Stimulated activated CD8-positive, alpha-beta memory T cell treated with anti-CD3 and anti-CD28 coated beads, Interleukin-12 subunit alpha, Interleukin-12 subunit beta, amount 100 ng/mL, for 24 hours (primary cell): ENCODE data around the gene ATG4C.
"Not testable (repeated sequence)": the region's sequence is repeated elsewhere in the genome, so short reads cannot be mapped to it uniquely, and the experiment has no call there.

ENCODE experiments used
- DNase-seq: peaks from one replicate; pipeline ENCODE4 v3.0.0-alpha.2; 2020; ENCODE audit errors: extremely low read depth

Gene ATG4C

DNA sequence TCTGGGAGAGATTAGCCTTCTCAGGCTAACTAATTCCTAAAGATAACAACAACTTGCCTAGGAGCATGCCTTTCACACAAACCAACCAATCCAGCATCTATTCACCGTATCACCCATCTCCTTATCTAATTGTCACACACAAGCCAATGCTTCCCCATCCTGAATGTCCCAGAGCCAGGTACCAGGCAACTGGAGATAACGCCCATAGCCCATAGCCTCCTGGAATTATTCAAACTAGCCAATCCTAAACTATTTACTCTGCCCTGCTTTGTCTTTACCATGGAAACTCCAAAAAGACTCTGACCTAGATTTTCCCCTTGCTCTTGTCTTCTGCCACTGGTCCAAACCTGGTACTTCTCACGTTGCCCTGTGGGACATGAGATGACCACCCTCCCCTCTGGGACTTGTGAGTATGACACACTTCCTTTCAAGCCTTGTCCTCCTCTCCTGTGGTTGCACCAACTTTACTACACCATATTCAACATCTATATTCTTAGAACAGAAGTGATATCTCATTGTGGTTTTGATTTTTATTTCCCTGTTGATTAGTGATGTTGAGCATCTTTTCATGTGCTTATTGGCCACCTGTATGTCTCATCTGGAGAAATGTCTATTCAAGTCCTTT, 8.8 kb upstream of the ATG4C start:
- no peak for DNase-seq

- DNase-seq = no peak
Observed at GRCh38 chr1:62778208-62778607, 5.7 kb upstream of the ATG4C start.

GRCh38 chr1:62781841-62782543, 1.9 kb upstream of the ATG4C start:
- DNase-seq = no peak

DNA sequence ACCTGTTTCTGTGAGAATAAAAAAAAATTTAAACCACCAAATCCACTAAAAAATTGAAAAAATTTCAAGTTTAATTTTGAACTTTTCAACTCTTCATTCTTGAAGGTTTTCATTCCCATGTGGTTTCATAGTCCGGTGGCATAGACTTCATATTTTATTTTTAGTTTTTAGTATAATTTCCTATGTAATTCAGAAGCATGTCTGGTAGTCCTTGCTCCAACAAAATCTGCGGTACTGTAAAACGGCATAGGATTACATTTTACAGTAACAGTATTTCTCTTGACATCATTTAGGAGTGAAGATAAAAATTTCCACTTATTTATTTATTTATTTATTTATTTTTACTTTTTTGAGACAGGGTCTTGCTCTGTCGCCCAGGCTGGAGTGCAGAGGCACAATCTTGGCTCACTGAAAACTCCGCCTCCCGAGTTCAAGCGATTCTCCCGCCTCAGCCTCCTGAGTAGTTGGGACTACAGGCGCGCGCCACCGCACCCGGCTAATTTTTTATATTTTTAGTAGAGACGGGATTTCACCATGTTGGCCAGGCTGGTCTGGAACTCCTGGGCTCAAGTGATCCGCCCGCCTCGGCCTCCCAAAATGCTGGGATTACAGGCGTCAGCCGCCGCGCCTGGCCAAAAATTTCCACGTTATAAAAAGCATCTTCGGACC, 1.3 kb upstream of the ATG4C start:
- not testable (repeated sequence) for DNase-seq

GRCh38 chr1:62784509-62785365, 805 bp downstream of the ATG4C start:
- no peak for DNase-seq

- no peak for DNase-seq
Observed at GRCh38 chr1:62790716-62791115, 6.8 kb downstream of the ATG4C start.

GRCh38 chr1:62794053-62794452, 10.1 kb downstream of the ATG4C start:
- DNase-seq = no peak

GRCh38 chr1:62796221-62796620, 12.3 kb downstream of the ATG4C start:
- DNase-seq = no peak

DNA sequence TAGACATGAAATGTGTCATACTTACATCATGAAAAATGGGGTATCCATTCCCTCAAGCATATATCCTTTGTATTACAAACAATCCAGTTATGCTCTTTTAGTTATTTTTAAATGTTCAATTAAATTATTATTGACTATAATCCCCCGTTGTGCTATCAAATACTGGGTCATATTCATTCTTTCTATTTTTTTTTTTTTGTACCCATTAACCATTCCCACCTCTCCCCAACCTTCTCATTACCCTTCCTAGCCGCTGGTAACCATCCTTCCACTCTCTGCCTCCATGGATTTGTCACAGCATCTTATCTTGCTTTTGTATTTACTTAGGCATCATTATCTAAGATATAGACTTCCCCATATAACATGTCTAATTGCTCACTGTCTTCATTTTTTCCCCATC, 15.8 kb downstream of the ATG4C start:
- DNase-seq = no peak

- DNase-seq = no peak
Observed at GRCh38 chr1:62800281-62800680, 16.3 kb downstream of the ATG4C start.

DNA sequence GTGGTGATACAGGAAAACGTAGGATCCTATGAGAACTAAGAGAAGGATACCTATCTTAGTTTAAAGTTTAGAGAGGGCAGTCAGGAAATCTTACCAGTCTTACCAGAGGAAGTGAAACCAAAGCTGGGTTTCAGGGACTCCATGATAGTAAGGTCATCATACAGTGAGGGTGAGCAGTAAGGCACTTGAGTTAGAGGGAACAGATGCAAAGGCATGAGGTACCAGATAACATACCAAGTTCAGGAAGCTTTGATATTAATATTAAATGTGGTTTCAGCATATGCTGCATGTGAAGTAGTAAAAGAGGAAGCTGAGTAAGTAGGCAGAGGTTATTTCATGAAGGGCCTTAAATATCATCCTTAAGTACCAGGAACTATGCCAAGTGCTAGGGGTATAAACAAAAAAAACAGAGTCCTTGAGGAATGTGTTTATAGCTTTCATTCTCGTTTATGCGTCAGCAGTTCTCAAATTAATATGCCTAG, 16.9 kb downstream of the ATG4C start:
- no peak for DNase-seq

DNA sequence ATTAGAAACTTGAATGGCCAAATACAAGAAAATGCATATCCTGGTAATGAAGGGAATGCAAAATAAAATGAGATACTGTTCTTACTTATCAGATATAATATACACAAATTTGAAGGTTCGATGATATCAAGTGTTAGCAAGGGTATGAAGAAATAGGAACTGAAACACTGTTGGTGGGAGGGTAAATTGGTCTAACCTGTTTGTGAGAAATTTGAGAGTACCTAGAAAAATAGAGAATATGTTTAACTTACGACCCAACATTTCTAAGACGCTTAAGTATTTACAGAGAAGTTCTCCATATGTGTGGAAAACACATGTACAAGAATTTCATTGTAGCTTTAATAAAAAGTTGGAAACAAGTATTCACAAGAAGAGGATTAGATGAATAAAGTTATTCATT, 25.9 kb downstream of the ATG4C start:
- no peak for DNase-seq

- DNase-seq = no peak
Observed at GRCh38 chr1:62810420-62811274, 26.7 kb downstream of the ATG4C start.

- DNase-seq = no peak
Observed at GRCh38 chr1:62823556-62823955, 39.6 kb downstream of the ATG4C start.

DNA sequence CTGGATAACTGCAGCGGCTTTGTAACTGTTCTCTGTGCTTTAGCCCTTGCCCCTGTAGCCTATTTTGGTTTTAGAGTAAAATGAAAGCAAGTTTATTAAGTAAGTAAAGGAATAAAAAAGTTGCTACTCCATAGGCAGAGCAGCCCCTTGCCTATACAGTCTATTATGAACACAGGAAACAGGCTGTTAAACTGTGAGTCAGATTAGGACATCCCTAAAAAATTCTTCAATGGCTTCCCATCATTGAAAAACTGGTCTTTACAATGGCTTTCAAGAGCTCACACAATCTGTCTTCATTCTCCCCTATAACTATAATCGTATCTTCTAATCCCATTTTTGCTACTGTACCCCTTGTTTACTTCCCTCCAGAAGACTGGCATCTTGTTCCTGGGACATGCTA, 43.0 kb downstream of the ATG4C start:
- no peak for DNase-seq

DNA sequence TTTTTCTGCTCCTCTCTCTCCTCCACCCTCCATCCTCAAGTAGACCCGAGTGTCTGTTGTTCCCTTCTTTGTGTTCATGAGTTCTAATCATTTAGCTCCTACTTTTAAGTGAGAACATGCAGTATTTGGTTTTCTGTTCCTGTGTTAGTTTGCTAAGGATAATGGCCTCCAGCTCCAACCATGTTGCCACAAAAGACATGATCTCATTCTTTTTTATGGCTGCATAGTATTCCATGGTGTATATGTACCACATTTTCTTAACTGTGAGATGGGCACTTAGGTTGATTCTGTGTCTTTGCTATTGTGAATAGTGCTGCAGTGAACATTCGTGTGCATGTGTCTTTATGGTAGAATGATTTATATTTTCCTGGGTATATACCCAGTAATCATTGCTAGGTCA, 43.9 kb downstream of the ATG4C start:
- DNase-seq = not testable (repeated sequence)

DNA sequence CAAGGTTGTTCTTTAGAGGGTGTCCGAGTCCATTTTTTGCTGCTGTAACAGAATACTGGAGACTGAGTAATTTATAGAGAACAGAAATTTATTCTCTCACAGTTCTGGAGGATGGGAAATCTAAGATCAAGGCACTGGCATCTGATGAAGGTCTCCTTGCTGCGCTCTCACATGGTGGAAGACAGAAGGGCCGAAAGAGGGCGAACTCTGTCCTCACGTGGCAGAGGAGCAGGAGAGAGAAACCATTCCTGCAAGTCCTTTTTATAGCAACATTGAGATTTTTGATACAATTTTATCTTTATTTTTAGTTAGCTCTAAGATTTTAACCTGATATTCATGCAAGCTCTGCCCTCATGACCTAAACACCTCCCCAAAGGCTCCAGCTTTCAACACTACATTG, 48.3 kb downstream of the ATG4C start:
- no peak for DNase-seq

GRCh38 chr1:62833529-62833928, 49.6 kb downstream of the ATG4C start:
- no peak for DNase-seq

DNA sequence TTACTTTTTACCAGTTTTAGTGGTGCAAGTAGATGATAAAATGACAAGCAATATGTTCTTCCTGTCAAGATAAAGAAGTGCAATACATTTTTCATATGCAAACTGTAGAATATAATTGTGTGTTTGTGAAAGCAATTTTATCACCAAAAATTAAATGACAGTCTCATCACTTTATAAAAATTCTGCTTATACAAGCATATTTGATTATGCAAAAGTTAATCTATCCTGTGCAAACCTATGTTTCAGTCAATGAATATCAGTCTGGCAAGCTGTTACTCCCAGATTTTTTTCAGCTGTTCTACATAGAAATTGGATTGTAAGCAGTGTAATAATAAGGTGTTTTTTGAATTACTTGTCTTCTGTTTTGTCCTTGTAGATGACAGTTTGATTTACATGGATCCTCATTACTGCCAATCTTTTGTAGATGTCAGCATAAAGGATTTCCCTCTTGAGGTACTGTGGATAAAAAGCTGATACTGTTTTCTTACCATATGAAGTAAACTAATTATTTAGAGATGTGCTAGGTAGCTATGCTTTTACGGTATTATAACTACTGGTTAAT, 50.5 kb downstream of the ATG4C start:
- no peak for DNase-seq

- DNase-seq = no peak
Observed at GRCh38 chr1:62836856-62837540, 53.1 kb downstream of the ATG4C start.
